GM21423 (cell line): ENCODE measurements around the gene BAIAP2.

ENCODE experiments used
- ATAC-seq: cut with Tn5 transposase; IDR thresholded peaks from one replicate; pipeline ENCODE4 v1.9.1; 2021; ENCODE audit warnings: mild to moderate bottlenecking, moderate library complexity; ENCODE audit not compliant: unreplicated experiment

The BAIAP2 gene

GRCh38 chr17:81036197-81036941, 1.4 kb downstream of the BAIAP2 start:
- ATAC-seq: no peak

- ATAC-seq: no peak
Observed at GRCh38 chr17:81037026-81037797, 2.3 kb downstream of the BAIAP2 start.

- no peak for ATAC-seq
Observed at GRCh38 chr17:81037798-81038733, 3.1 kb downstream of the BAIAP2 start.

- no peak for ATAC-seq
Observed at GRCh38 chr17:81039096-81039495, 4.1 kb downstream of the BAIAP2 start.

- no peak for ATAC-seq
Observed at GRCh38 chr17:81039854-81040758, 5.2 kb downstream of the BAIAP2 start.

GRCh38 chr17:81040791-81041337, 5.9 kb downstream of the BAIAP2 start:
- ATAC-seq: no peak

- no peak for ATAC-seq
Observed at GRCh38 chr17:81042606-81043005, 7.7 kb downstream of the BAIAP2 start.

GRCh38 chr17:81043319-81043724, 8.4 kb downstream of the BAIAP2 start:
- ATAC-seq: no peak

- ATAC-seq: no peak
Observed at GRCh38 chr17:81043725-81044427, 8.9 kb downstream of the BAIAP2 start.

GRCh38 chr17:81044428-81044763, 9.4 kb downstream of the BAIAP2 start:
- no peak for ATAC-seq

GRCh38 chr17:81044764-81045589, 10.0 kb downstream of the BAIAP2 start:
- no peak for ATAC-seq

- no peak for ATAC-seq
Observed at GRCh38 chr17:81045590-81046095, 10.7 kb downstream of the BAIAP2 start.

- no peak for ATAC-seq
Observed at GRCh38 chr17:81046132-81046769, 11.3 kb downstream of the BAIAP2 start.

- no peak for ATAC-seq
Observed at GRCh38 chr17:81046770-81047359, 11.9 kb downstream of the BAIAP2 start.

- ATAC-seq: no peak
Observed at GRCh38 chr17:81048827-81049371, 13.9 kb downstream of the BAIAP2 start.

GRCh38 chr17:81049372-81049911, 14.5 kb downstream of the BAIAP2 start:
- no peak for ATAC-seq
